SK-N-SH (cell line): ENCODE measurements around the gene IGF2R. TPM values are rescaled to one million over a fixed set of nuclear protein-coding genes. Genes with fewer than 3 reads are reported as not detected.

Source experiments
- CTCF ChIA-PET: fragments of 300-600, 350-600 bp; formaldehyde crosslinking; extraction: SDS; loops from one replicate; lab custom pipeline; 2021; lab: Yijun Ruan, JAX
- POLR2A ChIA-PET: fragments of 350-600 bp; sonication (Branson Sonifier 250); formaldehyde crosslinking; extraction: SDS; loops from one replicate; lab custom pipeline; 2020; ENCODE audit warnings: antibody characterized with exemption, inconsistent platforms; lab: Yijun Ruan, JAX
- DNase-seq: peaks from one replicate; pipeline ENCODE4 v3.0.0; 2012
- H2AFZ ChIP-seq: fragments of 200-600 bp; sonication (generic); 2 replicates; pipeline ENCODE4 v1.8.1; 2016; ENCODE audit warnings: antibody characterized with exemption, mild to moderate bottlenecking, low read depth
- H3F3A ChIP-seq: fragments of 200-600 bp; sonication (generic); replicated peaks from 2 replicates; pipeline ENCODE3; 2016; ENCODE audit warnings: antibody characterized with exemption, mild to moderate bottlenecking; ENCODE audit not compliant: insufficient read depth
- H3K27ac ChIP-seq, 2 experiments: fragments of 200-500 bp in 1 of 2; fragments of 200-600 bp in 1 of 2; sonication (Bioruptor generic) in 1 of 2; sonication (generic), shearing (Covaris generic) in 1 of 2; 2 replicates each; pipeline versions ENCODE4 v1.5.1 to v1.6.1; 2014 to 2016; ENCODE audit warnings: low read depth in 2 of 2, inconsistent platforms in 1 of 2, low read length in 1 of 2, mild to moderate bottlenecking in 1 of 2, mixed read lengths in 1 of 2
- H3K27me3 ChIP-seq: fragments of 200-600 bp; sonication (generic), shearing (Covaris generic); 2 replicates; pipeline ENCODE4 v1.6.1; 2016; ENCODE audit warnings: mixed run types; ENCODE audit not compliant: insufficient read depth
- H3K36me3 ChIP-seq, 2 experiments: fragments of 200-500 bp in 1 of 2; fragments of 200-600 bp in 1 of 2; sonication (Bioruptor generic) in 1 of 2; sonication (generic) in 1 of 2; replicated peaks in 1 of 2; 2 replicates each; pipeline versions ENCODE3 to v1.5.1; 2014 to 2016; ENCODE audit warnings: low read length in 1 of 2, mild to moderate bottlenecking in 1 of 2; ENCODE audit not compliant: insufficient read depth in 2 of 2, control insufficient read depth in 1 of 2
- H3K4me1 ChIP-seq, 2 experiments: fragments of 200-500 bp in 1 of 2; fragments of 200-600 bp in 1 of 2; sonication (Bioruptor generic) in 1 of 2; sonication (generic), shearing (Covaris generic) in 1 of 2; 2 replicates each; pipeline versions ENCODE4 v1.5.1 to v1.6.1; 2014 to 2016; ENCODE audit warnings: low read depth in 1 of 2, low read length in 1 of 2, mixed run types in 1 of 2; ENCODE audit not compliant: insufficient read depth in 2 of 2, control insufficient read depth in 1 of 2
- H3K4me2 ChIP-seq: fragments of 200-600 bp; sonication (generic), shearing (Covaris generic); 2 replicates; pipeline ENCODE4 v1.6.1; 2017; ENCODE audit warnings: mixed run types
- H3K4me3 ChIP-seq, 2 experiments: fragments of 200-500 bp in 1 of 2; fragments of 200-600 bp in 1 of 2; sonication (Bioruptor generic) in 1 of 2; sonication (generic), shearing (Covaris generic) in 1 of 2; 2 replicates each; pipeline versions ENCODE4 v1.5.1 to v1.8.1; 2014 to 2016; ENCODE audit warnings: low read depth in 2 of 2, inconsistent platforms in 1 of 2, low read length in 1 of 2, mild to moderate bottlenecking in 1 of 2, mixed read lengths in 1 of 2, moderate library complexity in 1 of 2
- H3K79me2 ChIP-seq: fragments of 200-600 bp; sonication (generic); 2 replicates; pipeline ENCODE4 v1.8.1; 2017; ENCODE audit warnings: mild to moderate bottlenecking; ENCODE audit not compliant: insufficient read depth
- H3K9ac ChIP-seq: fragments of 200-600 bp; sonication (generic); 2 replicates; pipeline ENCODE4 v1.6.1; 2017; ENCODE audit warnings: mixed run types
- H3K9me2 ChIP-seq: fragments of 200-600 bp; sonication (generic); 2 replicates; pipeline ENCODE4 v1.6.1; 2017; ENCODE audit warnings: mixed run types
- H3K9me3 ChIP-seq: fragments of 200-600 bp; sonication (generic); 2 replicates; pipeline ENCODE4 v1.6.1; 2017; ENCODE audit warnings: mixed run types, mild to moderate bottlenecking, moderate library complexity
- H4K20me1 ChIP-seq: fragments of 200-600 bp; sonication (generic); 2 replicates; pipeline ENCODE4 v1.6.1; 2017; ENCODE audit warnings: mild to moderate bottlenecking, mixed run types; ENCODE audit not compliant: insufficient read depth
- FOXJ3 ChIP-seq: sonication (generic); formaldehyde crosslinking; IDR thresholded peaks from 2 replicates; pipeline ENCODE4 v1.5.1; 2020; ENCODE audit warnings: mild to moderate bottlenecking, missing genetic modification reagents
- FOXM1 ChIP-seq: IDR thresholded peaks from 2 replicates; pipeline ENCODE4 v1.4.0; 2012; ENCODE audit warnings: low read depth, mild to moderate bottlenecking
- GATA2 ChIP-seq: sonication (generic); formaldehyde crosslinking; IDR thresholded peaks from 2 replicates; pipeline ENCODE4 v1.5.0; 2020; ENCODE audit warnings: mild to moderate bottlenecking, missing genetic modification reagents
- SIN3A ChIP-seq: IDR thresholded peaks from 2 replicates; pipeline ENCODE4 v1.6.1; 2012; ENCODE audit warnings: low read depth, mild to moderate bottlenecking, low read length, moderate library complexity, borderline replicate concordance
- TCF12 ChIP-seq: IDR thresholded peaks from 2 replicates; pipeline ENCODE4 v1.4.0; 2012
- WGBS: methylation state at CpG from one replicate; pipeline ENCODE4 v1.1.6; 2017; ENCODE audit warnings: low lambda C conversion rate; 5-methylcytosine and 5-hydroxymethylcytosine counted together
- polyA plus RNA-seq, 3 experiments: library from polyadenylated mRNA; depleted of rRNA; stranded (reverse); fragments of >200 nt; gene quantifications; 2 replicates each; pipeline ENCODE4 v1.2.3, GENCODE V29; 2012
- TF ChIP-seq, protein P1 (sequence below): fragments of 150-350 bp; IDR thresholded peaks from 2 replicates; pipeline ENCODE4 v1.6.1; 2016; ENCODE audit warnings: mild to moderate bottlenecking, low read depth, low read length
- TF ChIP-seq, protein P2 (sequence below): fragments of 200-600 bp; sonication (generic); IDR thresholded peaks from 2 replicates; pipeline ENCODE4 v1.6.1; 2017; ENCODE audit warnings: antibody characterized with exemption, mild to moderate bottlenecking, moderate library complexity

The IGF2R gene
- polyA plus RNA-seq, 1 of the 3 experiments (the other 2 are of a cell fraction) = 45.0 TPM

DNA sequence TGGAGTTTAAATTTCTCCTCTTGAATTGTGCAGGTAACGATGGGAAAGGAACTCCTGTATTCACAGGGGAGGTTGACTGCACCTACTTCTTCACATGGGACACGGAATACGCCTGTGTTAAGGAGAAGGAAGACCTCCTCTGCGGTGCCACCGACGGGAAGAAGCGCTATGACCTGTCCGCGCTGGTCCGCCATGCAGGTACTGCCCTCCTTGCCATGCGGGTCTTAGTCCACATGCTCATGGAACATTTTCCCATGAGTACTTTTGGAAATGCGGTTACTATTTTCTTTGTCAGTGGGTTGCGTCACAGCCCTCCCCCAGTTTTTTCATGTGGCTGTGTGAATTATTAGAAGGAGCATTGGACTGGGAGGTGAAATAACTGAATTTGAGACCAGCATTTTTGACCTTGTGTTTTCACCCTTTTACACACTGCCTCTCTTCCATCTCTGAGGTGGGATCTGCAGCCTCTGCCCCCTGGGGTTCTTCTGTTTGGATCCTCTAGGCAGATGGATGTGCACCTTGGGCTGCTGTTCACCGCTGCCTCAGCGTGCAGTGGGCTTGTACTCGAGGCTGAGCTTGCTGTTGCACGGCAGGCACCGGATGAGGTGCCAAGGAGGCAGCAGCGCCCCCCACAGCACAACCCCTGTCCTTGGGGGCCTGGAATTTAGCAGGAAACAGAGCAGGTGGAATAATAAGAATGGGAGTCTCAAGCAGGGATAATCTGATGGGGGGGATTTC, 71.8 kb downstream of the IGF2R start:
- peaks cover 27 to 57% of the 10 kb centered on the region in 2 experiments for H3K36me3 ChIP-seq
- no peak overlapping the region for H3K27ac ChIP-seq
- peaks cover 0 to 10% of the 10 kb centered on the region in 2 experiments; a peak in 1 of 4 replicates for H3K4me1 ChIP-seq
- POLR2A ChIA-PET = no interaction called here
- TF ChIP-seq GATA2 (no peak), SIN3A (no peak), TCF12 (no peak), FOXM1 (no peak)
- TF ChIP-seq, all 33 proteins: peak for 0
- Histone ChIP-seq H3K4me3 (no peak overlapping the region), H3K9ac (no peak overlapping the region), H4K20me1 (0 out of 2 replicates have a peak, but pooled peaks cover 8% of the 10 kb centered on the region), H3F3A (peaks cover 31% of the 10 kb centered on the region), H3K9me2 (no peaks in the 10 kb centered on the region), H2AFZ (no peak overlapping the region), H3K4me2 (no peak overlapping the region), H3K79me2 (no peaks in the 10 kb centered on the region), H3K9me3 (no peaks in the 10 kb centered on the region), H3K27me3 (no peaks in the 10 kb centered on the region)
- CTCF ChIA-PET = no interaction called here
- no peak for DNase-seq
- WGBS = 97% methylated on average over 19 of the region's 19 CpGs

DNA sequence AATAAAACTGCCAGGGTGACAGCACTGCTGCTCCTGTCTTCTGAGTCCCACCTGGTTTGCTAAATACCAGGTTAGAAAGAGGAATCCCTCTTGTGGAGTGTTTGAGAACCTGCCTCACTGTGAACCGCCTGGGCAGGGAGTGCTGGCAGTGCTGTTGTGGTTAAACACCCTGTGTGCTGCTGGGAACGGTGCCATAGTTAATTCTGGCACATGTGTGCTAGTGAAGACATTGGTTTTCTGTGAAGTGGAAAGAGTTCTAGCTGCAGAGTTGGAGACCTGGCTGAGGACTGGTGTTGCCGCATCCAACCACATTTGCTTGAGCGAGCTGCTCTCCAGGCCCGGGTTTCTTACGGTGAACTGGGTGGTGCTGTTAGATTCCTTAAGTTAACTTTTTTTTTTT, 72.7 kb downstream of the IGF2R start:
- Histone ChIP-seq H4K20me1 (0 out of 2 replicates have a peak, but pooled peaks cover 8% of the 10 kb centered on the region), H3K79me2 (no peaks in the 10 kb centered on the region), H2AFZ (no peak overlapping the region), H3K27me3 (no peaks in the 10 kb centered on the region), H3K9me2 (no peaks in the 10 kb centered on the region), H3F3A (peaks cover 25% of the 10 kb centered on the region), H3K9me3 (no peaks in the 10 kb centered on the region), H3K9ac (no peak overlapping the region), H3K4me1 (peaks cover 0 to 10% of the 10 kb centered on the region in 2 experiments; a peak in 1 of 4 replicates), H3K4me2 (peak overlapping the region; percentile 43; the same call in 1 of the 2 replicates), H3K4me3 (no peak overlapping the region), H3K36me3 (peaks cover 30 to 64% of the 10 kb centered on the region in 2 experiments), H3K27ac (peak overlapping the region in 1 of 2 experiments; percentile 52; a peak in 1 of 4 replicates)
- ChIA-PET POLR2A (no interaction called here), CTCF (no interaction called here)
- WGBS = 88% methylated on average over 6 of the region's 6 CpGs
- TF ChIP-seq FOXJ3 (CRISPR knock-in tag) (no peak), SIN3A (no peak), TCF12 (0 out of 2 replicates have a peak, but pooled peaks have one; percentile 4)
- TF ChIP-seq, protein P1, sequence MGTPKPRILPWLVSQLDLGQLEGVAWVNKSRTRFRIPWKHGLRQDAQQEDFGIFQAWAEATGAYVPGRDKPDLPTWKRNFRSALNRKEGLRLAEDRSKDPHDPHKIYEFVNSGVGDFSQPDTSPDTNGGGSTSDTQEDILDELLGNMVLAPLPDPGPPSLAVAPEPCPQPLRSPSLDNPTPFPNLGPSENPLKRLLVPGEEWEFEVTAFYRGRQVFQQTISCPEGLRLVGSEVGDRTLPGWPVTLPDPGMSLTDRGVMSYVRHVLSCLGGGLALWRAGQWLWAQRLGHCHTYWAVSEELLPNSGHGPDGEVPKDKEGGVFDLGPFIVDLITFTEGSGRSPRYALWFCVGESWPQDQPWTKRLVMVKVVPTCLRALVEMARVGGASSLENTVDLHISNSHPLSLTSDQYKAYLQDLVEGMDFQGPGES = no peak
- TF ChIP-seq, protein P2, sequence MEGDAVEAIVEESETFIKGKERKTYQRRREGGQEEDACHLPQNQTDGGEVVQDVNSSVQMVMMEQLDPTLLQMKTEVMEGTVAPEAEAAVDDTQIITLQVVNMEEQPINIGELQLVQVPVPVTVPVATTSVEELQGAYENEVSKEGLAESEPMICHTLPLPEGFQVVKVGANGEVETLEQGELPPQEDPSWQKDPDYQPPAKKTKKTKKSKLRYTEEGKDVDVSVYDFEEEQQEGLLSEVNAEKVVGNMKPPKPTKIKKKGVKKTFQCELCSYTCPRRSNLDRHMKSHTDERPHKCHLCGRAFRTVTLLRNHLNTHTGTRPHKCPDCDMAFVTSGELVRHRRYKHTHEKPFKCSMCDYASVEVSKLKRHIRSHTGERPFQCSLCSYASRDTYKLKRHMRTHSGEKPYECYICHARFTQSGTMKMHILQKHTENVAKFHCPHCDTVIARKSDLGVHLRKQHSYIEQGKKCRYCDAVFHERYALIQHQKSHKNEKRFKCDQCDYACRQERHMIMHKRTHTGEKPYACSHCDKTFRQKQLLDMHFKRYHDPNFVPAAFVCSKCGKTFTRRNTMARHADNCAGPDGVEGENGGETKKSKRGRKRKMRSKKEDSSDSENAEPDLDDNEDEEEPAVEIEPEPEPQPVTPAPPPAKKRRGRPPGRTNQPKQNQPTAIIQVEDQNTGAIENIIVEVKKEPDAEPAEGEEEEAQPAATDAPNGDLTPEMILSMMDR = peak; percentile 22
- DNase-seq = no peak
